ENCODE results near the gene KCNMA1. TPM values are rescaled to one million over a fixed set of nuclear protein-coding genes. Genes with fewer than 3 reads are reported as not detected.
A peak's percentile ranks its signal among the peaks of the same experiment; 100 is the strongest.

The KCNMA1 gene
- polyA plus RNA-seq, 1 donor from 2014 or later: 60.8 TPM

DNA sequence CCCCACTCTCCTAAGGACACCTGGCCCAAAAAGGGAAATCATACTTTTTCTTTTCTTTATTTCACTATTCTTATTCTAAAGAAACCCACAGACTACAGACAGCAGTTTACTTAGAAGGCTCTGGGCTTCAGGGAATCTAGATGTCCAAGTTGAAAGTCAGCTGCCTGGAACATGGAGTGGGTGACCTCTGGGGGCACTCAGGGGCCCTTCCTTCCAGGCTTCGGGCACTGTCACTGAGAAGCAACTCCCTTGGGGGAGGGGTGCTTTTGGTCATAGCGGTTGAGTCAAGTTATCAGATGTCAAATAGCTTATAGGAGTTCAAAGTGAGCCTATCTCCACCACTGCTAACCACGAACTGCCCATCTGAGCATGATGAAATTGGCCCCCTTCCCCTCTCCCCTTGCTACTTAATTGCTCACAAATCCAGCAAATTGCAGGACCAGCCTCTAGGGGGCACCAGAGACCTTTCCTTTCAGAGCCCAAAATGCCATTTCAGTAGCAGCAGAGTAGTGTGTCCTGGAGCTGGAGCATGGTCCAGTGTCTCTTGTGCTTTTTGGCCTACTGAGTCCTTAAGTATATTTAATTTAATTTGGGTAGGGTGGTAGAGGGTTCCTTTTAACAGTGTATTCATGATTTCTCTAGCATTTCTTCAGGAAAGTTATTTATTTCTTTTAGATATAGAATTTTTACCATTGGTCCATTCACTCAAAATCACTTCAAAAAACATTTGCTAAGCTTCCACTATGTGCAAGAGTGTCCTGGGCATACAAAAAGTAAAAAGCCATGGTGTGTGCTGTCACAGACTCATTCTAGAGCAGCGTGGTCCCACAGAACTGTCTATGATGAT lies 463.8 kb downstream of the KCNMA1 start:
- Histone ChIP-seq H3K79me2 (replicated peaks; ENCODE audit: insufficient read depth, low read length) (no peaks in the 10 kb centered on the region), H3K9me2 (ENCODE audit: insufficient read depth, low read length) (no peaks in the 10 kb centered on the region), H3K4me2 (ENCODE audit: low read length) (no peak overlapping the region), H3K4me3 (ENCODE audit: low read length) (no peak overlapping the region), H3K9ac (ENCODE audit: low read length) (no peak overlapping the region), H3K36me3 (ENCODE audit: insufficient read depth, low read length) (no peaks in the 10 kb centered on the region), H3K27ac (ENCODE audit: low read length) (no peak overlapping the region), H3F3A (ENCODE audit: insufficient read depth, low read length, poor library complexity, severe bottlenecking) (no peaks in the 10 kb centered on the region), H3K27me3 (ENCODE audit: insufficient read depth, low read depth, low read length) (no peaks in the 10 kb centered on the region), H2AFZ (ENCODE audit: low read depth, low read length) (no peak overlapping the region), H3K9me3 (ENCODE audit: low read length) (no peaks in the 10 kb centered on the region), H4K20me1 (ENCODE audit: insufficient read depth) (no peaks in the 10 kb centered on the region)
- TF ChIP-seq, protein P1, sequence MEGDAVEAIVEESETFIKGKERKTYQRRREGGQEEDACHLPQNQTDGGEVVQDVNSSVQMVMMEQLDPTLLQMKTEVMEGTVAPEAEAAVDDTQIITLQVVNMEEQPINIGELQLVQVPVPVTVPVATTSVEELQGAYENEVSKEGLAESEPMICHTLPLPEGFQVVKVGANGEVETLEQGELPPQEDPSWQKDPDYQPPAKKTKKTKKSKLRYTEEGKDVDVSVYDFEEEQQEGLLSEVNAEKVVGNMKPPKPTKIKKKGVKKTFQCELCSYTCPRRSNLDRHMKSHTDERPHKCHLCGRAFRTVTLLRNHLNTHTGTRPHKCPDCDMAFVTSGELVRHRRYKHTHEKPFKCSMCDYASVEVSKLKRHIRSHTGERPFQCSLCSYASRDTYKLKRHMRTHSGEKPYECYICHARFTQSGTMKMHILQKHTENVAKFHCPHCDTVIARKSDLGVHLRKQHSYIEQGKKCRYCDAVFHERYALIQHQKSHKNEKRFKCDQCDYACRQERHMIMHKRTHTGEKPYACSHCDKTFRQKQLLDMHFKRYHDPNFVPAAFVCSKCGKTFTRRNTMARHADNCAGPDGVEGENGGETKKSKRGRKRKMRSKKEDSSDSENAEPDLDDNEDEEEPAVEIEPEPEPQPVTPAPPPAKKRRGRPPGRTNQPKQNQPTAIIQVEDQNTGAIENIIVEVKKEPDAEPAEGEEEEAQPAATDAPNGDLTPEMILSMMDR (IDR thresholded peaks at IDR 0.05; ENCODE audit: poor library complexity, severe bottlenecking): peak; percentile 95
- TF ChIP-seq POLR2AphosphoS5 (IDR thresholded peaks at IDR 0.05): no peak
- TF ChIP-seq MXI1 (conservative IDR thresholded peaks at IDR 0.05; ENCODE audit: poor library complexity, severe bottlenecking): no peak
- TF ChIP-seq, protein P2, sequence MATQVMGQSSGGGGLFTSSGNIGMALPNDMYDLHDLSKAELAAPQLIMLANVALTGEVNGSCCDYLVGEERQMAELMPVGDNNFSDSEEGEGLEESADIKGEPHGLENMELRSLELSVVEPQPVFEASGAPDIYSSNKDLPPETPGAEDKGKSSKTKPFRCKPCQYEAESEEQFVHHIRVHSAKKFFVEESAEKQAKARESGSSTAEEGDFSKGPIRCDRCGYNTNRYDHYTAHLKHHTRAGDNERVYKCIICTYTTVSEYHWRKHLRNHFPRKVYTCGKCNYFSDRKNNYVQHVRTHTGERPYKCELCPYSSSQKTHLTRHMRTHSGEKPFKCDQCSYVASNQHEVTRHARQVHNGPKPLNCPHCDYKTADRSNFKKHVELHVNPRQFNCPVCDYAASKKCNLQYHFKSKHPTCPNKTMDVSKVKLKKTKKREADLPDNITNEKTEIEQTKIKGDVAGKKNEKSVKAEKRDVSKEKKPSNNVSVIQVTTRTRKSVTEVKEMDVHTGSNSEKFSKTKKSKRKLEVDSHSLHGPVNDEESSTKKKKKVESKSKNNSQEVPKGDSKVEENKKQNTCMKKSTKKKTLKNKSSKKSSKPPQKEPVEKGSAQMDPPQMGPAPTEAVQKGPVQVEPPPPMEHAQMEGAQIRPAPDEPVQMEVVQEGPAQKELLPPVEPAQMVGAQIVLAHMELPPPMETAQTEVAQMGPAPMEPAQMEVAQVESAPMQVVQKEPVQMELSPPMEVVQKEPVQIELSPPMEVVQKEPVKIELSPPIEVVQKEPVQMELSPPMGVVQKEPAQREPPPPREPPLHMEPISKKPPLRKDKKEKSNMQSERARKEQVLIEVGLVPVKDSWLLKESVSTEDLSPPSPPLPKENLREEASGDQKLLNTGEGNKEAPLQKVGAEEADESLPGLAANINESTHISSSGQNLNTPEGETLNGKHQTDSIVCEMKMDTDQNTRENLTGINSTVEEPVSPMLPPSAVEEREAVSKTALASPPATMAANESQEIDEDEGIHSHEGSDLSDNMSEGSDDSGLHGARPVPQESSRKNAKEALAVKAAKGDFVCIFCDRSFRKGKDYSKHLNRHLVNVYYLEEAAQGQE (IDR thresholded peaks at IDR 0.05; ENCODE audit: borderline replicate concordance): no peak
- peak; percentile 96 for TF ChIP-seq RAD21 (conservative IDR thresholded peaks at IDR 0.05)
- TF ChIP-seq TAF1 (IDR thresholded peaks at IDR 0.05; ENCODE audit: low read depth): no peak
- peak; percentile 96 for TF ChIP-seq SMC3 (conservative IDR thresholded peaks at IDR 0.05; ENCODE audit: poor library complexity)
- peak; percentile 23 for TF ChIP-seq EP300 (conservative IDR thresholded peaks at IDR 0.05; ENCODE audit: poor library complexity, severe bottlenecking)
- TF ChIP-seq EZH2 (IDR thresholded peaks at IDR 0.05; ENCODE audit: borderline replicate concordance, insufficient read depth, low read length, poor library complexity, severe bottlenecking): no peak

GRCh38 chr10:77172086-77172485 lies 465.5 kb downstream of the KCNMA1 start:
- Histone ChIP-seq H3K79me2 (replicated peaks; ENCODE audit: insufficient read depth, low read length) (no peaks in the 10 kb centered on the region), H3K9me2 (ENCODE audit: insufficient read depth, low read length) (no peaks in the 10 kb centered on the region), H3K9ac (ENCODE audit: low read length) (no peak overlapping the region), H2AFZ (ENCODE audit: low read depth, low read length) (no peak overlapping the region), H3K36me3 (ENCODE audit: insufficient read depth, low read length) (no peaks in the 10 kb centered on the region), H3K27ac (ENCODE audit: low read length) (no peak overlapping the region), H4K20me1 (ENCODE audit: insufficient read depth) (no peaks in the 10 kb centered on the region), H3F3A (ENCODE audit: insufficient read depth, low read length, poor library complexity, severe bottlenecking) (no peaks in the 10 kb centered on the region), H3K27me3 (ENCODE audit: insufficient read depth, low read depth, low read length) (no peaks in the 10 kb centered on the region), H3K4me2 (ENCODE audit: low read length) (no peak overlapping the region), H3K9me3 (ENCODE audit: low read length) (no peaks in the 10 kb centered on the region), H3K4me3 (ENCODE audit: low read length) (no peak overlapping the region)
- TF ChIP-seq POLR2AphosphoS5 (IDR thresholded peaks at IDR 0.05): no peak
- no peak for TF ChIP-seq RAD21 (conservative IDR thresholded peaks at IDR 0.05)
- TF ChIP-seq, protein P1 (IDR thresholded peaks at IDR 0.05; ENCODE audit: poor library complexity, severe bottlenecking): no peak
- TF ChIP-seq TAF1 (IDR thresholded peaks at IDR 0.05; ENCODE audit: low read depth): no peak
- TF ChIP-seq EZH2 (IDR thresholded peaks at IDR 0.05; ENCODE audit: borderline replicate concordance, insufficient read depth, low read length, poor library complexity, severe bottlenecking): no peak
- no peak for TF ChIP-seq MXI1 (conservative IDR thresholded peaks at IDR 0.05; ENCODE audit: poor library complexity, severe bottlenecking)
- TF ChIP-seq, protein P2 (IDR thresholded peaks at IDR 0.05; ENCODE audit: borderline replicate concordance): no peak
- TF ChIP-seq EP300 (conservative IDR thresholded peaks at IDR 0.05; ENCODE audit: poor library complexity, severe bottlenecking): no peak

All from neural cell (in vitro differentiated cells).